Activated T-cell treated with anti-CD3 and anti-CD28 coated beads for 1 hour (primary cell): Measurements from ENCODE around the gene PCYT1B.

ENCODE experiments used
- DNase-seq: peaks from one replicate; pipeline ENCODE4 v3.0.0-alpha.2; 2020; ENCODE audit warnings: low read depth

The PCYT1B gene

DNA sequence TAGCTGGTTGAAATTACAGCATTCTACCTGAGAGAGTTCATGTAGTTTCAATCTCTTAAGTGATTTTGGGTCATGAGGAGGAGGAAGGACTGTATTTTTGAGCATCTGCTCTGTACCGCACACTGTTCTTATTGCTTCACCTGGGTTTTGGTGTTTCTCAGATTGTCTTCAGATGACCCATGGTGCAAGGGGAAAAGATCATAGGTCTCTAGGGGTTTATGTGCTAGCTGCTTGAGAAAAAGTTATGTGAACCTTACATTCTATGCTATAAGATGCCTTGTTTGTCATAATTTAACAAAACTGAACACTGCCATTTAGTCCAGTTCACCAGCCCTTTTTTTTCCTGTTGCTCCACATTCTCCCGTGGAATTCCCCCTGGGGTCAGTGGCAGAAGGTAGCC, 121.7 kb downstream of the PCYT1B start:
- no peak for DNase-seq

DNA sequence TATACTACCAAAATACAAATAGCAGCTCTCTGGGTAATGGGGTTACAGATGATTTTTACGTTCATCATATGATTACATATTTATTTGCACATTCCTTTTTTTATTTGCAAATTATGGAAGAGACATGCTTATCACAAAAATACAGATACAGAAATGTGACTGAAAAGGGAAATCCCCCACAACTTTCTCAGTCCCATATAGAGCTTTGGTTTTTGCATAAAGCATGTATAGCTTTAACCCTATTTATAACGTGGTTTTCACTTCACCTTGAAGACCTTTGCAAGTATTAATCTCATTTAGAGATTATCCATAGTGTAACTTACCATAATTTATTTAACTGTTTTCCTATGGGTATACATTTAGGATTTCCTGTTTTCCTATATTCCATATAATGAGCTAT, 126.7 kb downstream of the PCYT1B start:
- no peak for DNase-seq

DNA sequence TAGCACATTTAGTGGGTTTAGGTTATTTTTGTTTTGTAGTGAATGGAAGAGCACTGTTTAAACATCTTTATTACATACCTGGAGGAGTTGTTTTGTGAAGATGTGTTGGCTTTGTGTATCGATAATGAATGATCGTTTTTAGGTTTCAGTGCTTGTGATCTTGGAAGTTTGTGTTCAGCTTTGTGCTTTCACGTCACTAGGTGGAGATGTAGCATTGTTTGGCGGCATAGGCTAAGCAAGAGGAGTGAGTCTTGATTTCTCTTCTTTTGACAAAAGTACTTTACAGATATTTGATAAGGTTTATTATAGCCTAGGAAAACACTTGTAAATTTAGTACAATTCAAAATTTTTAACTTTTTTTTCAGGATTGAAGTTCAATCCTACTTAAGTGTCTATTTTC, 131.7 kb downstream of the PCYT1B start:
- DNase-seq: no peak

DNA sequence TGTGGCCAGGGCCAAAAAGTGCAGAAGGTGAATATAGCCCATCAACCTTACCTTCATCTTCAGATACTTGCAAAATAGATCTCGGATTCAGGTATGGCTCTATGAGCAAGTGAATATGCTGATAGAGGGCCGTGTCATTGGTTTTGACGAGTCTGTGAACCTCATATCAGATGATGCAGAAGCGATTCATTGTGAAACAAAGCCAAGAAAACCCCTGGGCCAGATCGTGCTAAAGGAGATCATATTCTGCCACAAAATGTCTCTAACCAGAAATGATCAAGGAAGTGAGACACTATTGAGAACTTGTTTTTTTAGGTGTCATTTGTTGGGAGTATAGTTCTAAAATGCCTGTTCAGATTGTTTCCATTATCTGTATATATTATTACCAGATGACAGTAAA, 133.7 kb downstream of the PCYT1B start:
- no peak for DNase-seq

DNA sequence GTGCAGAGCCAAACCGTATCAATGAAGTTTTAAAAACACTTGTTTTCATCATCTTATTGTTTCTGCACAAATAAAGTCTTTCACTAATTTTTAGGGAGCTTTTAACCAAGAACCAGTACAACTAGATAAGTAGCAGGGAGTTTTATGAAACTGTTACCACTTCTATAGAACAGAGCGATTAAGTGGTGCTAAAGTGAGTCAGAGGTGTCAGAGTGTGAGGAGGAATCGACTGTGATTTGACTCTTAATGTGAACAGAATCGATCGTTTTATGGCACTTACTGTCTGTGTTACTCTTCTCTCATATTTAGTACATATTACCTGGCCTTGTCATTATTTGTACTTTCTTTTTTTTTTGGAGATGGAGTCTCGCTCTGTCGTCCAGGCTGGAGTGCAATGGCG, 138.8 kb downstream of the PCYT1B start:
- DNase-seq: no peak
